ENCODE results near the gene DNAH1.
A peak's percentile ranks its signal among the peaks of the same experiment; 100 is the strongest.
"Not testable (repeated sequence)": the region's sequence is repeated elsewhere in the genome, so short reads cannot be mapped to it uniquely, and the experiment has no call there.

Gene DNAH1

DNA sequence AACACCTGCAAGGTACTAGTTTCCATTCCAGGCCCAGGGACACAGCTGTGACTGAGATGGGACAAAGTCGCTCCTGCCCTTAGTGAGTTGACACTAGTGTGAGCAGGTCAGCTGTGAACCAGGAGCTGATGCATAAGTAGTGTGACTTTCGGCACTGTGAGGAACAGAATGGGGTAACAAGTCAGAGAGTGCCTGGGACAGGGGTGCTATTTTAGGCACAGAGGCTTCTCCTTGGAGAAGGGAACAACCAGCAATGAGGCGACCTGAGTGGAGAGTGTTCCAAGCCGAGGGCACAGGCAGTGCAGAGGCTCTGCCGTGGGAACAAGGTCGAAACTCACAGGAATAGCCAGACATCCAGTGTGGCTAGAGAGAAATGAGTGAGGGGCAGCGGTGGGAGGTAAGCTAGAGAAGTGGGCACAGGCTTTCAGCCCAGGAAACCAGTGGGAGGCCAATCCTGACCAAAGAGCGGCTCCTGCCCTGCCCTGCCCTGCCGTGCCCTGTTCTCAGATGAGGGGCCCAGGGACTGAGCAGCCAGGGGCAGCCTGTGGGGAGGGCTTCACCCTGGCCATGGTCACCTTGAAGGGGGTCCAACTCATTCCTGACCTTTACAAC, 14.2 kb downstream of the DNAH1 start:
- H3K4me3 Mint-ChIP-seq, result no peak overlapping the region
- no peaks in the 10 kb centered on the region for H3K36me3 Mint-ChIP-seq (ENCODE audit: low read depth)
- no peaks in the 10 kb centered on the region for H3K4me1 Mint-ChIP-seq
- no peaks in the 10 kb centered on the region for H3K9me3 Mint-ChIP-seq
- no peak overlapping the region for H3K27ac Mint-ChIP-seq
- H3K27me3 Mint-ChIP-seq (ENCODE audit: low read depth), result no peaks in the 10 kb centered on the region
- TF ChIP-seq, protein P1, sequence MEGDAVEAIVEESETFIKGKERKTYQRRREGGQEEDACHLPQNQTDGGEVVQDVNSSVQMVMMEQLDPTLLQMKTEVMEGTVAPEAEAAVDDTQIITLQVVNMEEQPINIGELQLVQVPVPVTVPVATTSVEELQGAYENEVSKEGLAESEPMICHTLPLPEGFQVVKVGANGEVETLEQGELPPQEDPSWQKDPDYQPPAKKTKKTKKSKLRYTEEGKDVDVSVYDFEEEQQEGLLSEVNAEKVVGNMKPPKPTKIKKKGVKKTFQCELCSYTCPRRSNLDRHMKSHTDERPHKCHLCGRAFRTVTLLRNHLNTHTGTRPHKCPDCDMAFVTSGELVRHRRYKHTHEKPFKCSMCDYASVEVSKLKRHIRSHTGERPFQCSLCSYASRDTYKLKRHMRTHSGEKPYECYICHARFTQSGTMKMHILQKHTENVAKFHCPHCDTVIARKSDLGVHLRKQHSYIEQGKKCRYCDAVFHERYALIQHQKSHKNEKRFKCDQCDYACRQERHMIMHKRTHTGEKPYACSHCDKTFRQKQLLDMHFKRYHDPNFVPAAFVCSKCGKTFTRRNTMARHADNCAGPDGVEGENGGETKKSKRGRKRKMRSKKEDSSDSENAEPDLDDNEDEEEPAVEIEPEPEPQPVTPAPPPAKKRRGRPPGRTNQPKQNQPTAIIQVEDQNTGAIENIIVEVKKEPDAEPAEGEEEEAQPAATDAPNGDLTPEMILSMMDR (IDR thresholded peaks at IDR 0.05; ENCODE audit: unreplicated experiment in 3 of 3), result no peak

- Mint-ChIP-seq H3K27ac (no peak overlapping the region), H3K27me3 (ENCODE audit: low read depth) (no peaks in the 10 kb centered on the region), H3K4me1 (no peaks in the 10 kb centered on the region), H3K4me3 (no peak overlapping the region), H3K36me3 (ENCODE audit: low read depth) (no peaks in the 10 kb centered on the region), H3K9me3 (no peaks in the 10 kb centered on the region)
- TF ChIP-seq, protein P1 (IDR thresholded peaks at IDR 0.05; ENCODE audit: unreplicated experiment in 3 of 3), result no peak
These were observed 15.0 kb downstream of the DNAH1 start for GRCh38 chr3:52331091-52331490.

GRCh38 chr3:52331906-52332305, 15.8 kb downstream of the DNAH1 start:
- Mint-ChIP-seq H3K27me3 (ENCODE audit: low read depth) (no peaks in the 10 kb centered on the region), H3K9me3 (no peaks in the 10 kb centered on the region), H3K36me3 (ENCODE audit: low read depth) (no peaks in the 10 kb centered on the region), H3K4me3 (no peak overlapping the region), H3K27ac (no peak overlapping the region), H3K4me1 (no peaks in the 10 kb centered on the region)
- TF ChIP-seq, protein P1 (IDR thresholded peaks at IDR 0.05; ENCODE audit: unreplicated experiment in 3 of 3), result no peak

DNA sequence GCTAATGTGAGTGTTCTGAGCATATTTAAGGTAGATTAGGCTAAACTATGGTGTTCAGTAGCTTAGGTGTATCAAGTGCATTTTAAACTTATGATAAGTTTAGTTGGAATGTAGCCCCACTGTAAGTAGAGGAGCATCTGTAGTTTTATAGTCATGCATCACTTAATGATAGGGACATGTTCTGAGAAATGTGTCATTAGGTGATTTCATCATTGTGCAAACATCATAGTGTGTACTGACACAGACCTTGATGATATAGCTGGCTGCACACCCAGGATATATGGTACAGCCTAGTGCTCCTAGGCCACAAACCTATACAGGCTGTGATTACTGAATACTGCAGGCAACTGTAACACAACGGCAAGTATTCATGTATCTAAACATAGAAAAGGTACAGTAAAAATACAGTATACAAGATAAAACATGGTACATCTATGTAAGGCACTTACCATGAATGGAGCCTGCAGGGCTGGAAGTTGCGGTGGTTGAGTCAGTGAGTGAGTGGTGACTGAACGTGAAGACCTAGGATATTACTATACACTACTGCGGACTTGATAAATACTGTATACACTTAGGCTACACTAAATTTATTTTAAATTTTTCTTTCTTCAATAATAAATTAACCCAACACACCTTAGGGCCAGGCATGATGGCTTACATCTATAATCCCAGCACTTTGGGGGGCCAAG, 17.9 kb downstream of the DNAH1 start:
- Mint-ChIP-seq H3K36me3 (ENCODE audit: low read depth) (no peaks in the 10 kb centered on the region), H3K4me3 (no peak overlapping the region), H3K27me3 (ENCODE audit: low read depth) (no peaks in the 10 kb centered on the region), H3K9me3 (no peaks in the 10 kb centered on the region), H3K4me1 (no peaks in the 10 kb centered on the region), H3K27ac (no peak overlapping the region)
- TF ChIP-seq, protein P1 (IDR thresholded peaks at IDR 0.05; ENCODE audit: unreplicated experiment in 3 of 3), result no peak

DNA sequence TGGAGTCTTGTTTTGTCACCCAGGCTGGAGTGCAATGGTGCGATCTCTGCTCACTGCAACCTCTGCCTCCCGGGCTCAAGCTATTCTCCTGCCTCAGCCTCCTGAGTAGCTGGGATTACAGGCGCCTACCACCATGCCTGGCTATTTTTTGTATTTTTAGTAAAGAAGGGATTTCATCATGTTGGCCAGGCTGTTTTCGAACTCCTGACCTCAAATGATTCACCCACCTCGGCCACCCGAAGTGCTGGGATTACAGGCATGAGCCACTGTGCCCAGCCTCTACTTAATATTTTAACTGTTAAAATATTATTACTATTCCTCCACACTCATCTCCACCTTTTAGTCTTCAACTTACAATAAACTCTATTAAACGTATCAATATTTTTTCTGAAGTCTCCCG, 22.0 kb downstream of the DNAH1 start:
- H3K9me3 Mint-ChIP-seq; H3K4me1 Mint-ChIP-seq; H3K4me3 Mint-ChIP-seq; H3K27ac Mint-ChIP-seq; H3K36me3 Mint-ChIP-seq (ENCODE audit: low read depth); H3K27me3 Mint-ChIP-seq (ENCODE audit: low read depth): not testable (repeated sequence)

DNA sequence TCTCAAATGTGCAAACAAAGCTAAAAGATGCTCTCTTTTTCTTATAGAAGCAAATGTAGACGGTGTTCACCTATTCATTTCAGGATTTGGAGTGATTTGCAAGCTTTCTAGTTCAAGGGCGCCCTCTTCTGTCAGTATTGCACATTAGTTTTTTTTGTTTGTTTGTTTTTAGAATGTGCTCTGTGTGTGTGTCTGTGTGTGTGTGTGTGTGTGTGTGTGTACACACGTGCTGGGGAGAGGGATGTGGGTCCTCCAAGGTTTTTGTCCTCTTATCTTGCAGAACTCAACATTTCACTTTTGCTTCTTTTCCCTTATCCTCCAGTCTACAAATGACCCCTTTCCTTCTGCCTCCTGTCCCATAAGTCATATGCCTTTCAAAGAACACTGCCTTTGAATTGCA, 23.5 kb downstream of the DNAH1 start:
- H3K4me1 Mint-ChIP-seq, result no peaks in the 10 kb centered on the region
- peaks cover 4% of the 10 kb centered on the region for H3K36me3 Mint-ChIP-seq (ENCODE audit: low read depth)
- TF ChIP-seq, protein P1 (IDR thresholded peaks at IDR 0.05; ENCODE audit: unreplicated experiment in 3 of 3), result peak; percentile 75 to 82 (median 79)
- H3K9me3 Mint-ChIP-seq, result no peaks in the 10 kb centered on the region
- no peaks in the 10 kb centered on the region for H3K27me3 Mint-ChIP-seq (ENCODE audit: low read depth)
- H3K4me3 Mint-ChIP-seq, result no peak overlapping the region
- H3K27ac Mint-ChIP-seq, result no peak overlapping the region

All from nephron (organoid).